Stimulated activated naive CD8-positive, alpha-beta T cell treated with anti-CD3 and anti-CD28 coated beads, Interleukin-15, Interleukin-2, amounts not matched to agents 100 ng/mL and 50 ng/mL, for 24 hours (primary cell): ENCODE results near the gene SF3B4.
"Not testable (repeated sequence)": the region's sequence is repeated elsewhere in the genome, so short reads cannot be mapped to it uniquely, and the experiment has no call there.

Experiments used
- H3K27ac Mint-ChIP-seq: one replicate; pipeline ENCODE4 v1.8.0; 2021; ENCODE audit warnings: mild to moderate bottlenecking, mixed read lengths
- H3K27me3 Mint-ChIP-seq: one replicate; pipeline ENCODE4 v1.8.0; 2021; ENCODE audit warnings: mixed read lengths
- H3K36me3 Mint-ChIP-seq: one replicate; pipeline ENCODE4 v1.8.0; 2021; ENCODE audit warnings: low read depth, mixed read lengths
- H3K4me1 Mint-ChIP-seq: one replicate; pipeline ENCODE4 v1.8.0; 2021; ENCODE audit warnings: low read depth, mixed read lengths
- H3K4me3 Mint-ChIP-seq: one replicate; pipeline ENCODE4 v1.8.0; 2021; ENCODE audit warnings: mild to moderate bottlenecking, mixed read lengths
- H3K9me3 Mint-ChIP-seq: one replicate; pipeline ENCODE4 v1.8.0; 2021; ENCODE audit warnings: mixed read lengths

The SF3B4 gene

GRCh38 chr1:149940427-149940826 lies 12.8 kb upstream of the SF3B4 start:
- Mint-ChIP-seq H3K36me3 (peaks cover 21% of the 10 kb centered on the region), H3K4me3 (no peak overlapping the region), H3K9me3 (no peaks in the 10 kb centered on the region), H3K27ac (no peak overlapping the region), H3K4me1 (peaks cover 37% of the 10 kb centered on the region), H3K27me3 (no peaks in the 10 kb centered on the region)

GRCh38 chr1:149938668-149939003 lies 11.0 kb upstream of the SF3B4 start:
- Mint-ChIP-seq H3K4me1 (peaks cover 37% of the 10 kb centered on the region), H3K27ac (peak overlapping the region; percentile 80), H3K4me3 (peak overlapping the region; percentile 30)
- not testable (repeated sequence) for H3K27me3 Mint-ChIP-seq, H3K36me3 Mint-ChIP-seq, H3K9me3 Mint-ChIP-seq

- H3K4me3 Mint-ChIP-seq: peak overlapping the region; percentile 39
- peaks cover 37% of the 10 kb centered on the region for H3K4me1 Mint-ChIP-seq
These were observed 10.2 kb upstream of the SF3B4 start for GRCh38 chr1:149937759-149938158.

GRCh38 chr1:149936992-149937705 lies 9.5 kb upstream of the SF3B4 start:
- Mint-ChIP-seq H3K36me3 (no peaks in the 10 kb centered on the region), H3K4me3 (peak overlapping the region; percentile 39), H3K9me3 (no peaks in the 10 kb centered on the region), H3K4me1 (peaks cover 37% of the 10 kb centered on the region), H3K27me3 (no peaks in the 10 kb centered on the region), H3K27ac (peak overlapping the region; percentile 78)

More at GRCh38 chr1:149937759-149938158, 10.2 kb upstream of the SF3B4 start:
- Mint-ChIP-seq H3K27me3 (no peaks in the 10 kb centered on the region), H3K36me3 (no peaks in the 10 kb centered on the region), H3K9me3 (no peaks in the 10 kb centered on the region), H3K27ac (peak overlapping the region; percentile 78)

- Mint-ChIP-seq H3K9me3 (no peaks in the 10 kb centered on the region), H3K36me3 (no peaks in the 10 kb centered on the region), H3K27me3 (no peaks in the 10 kb centered on the region), H3K4me1 (peaks cover 42% of the 10 kb centered on the region), H3K27ac (peak within 1 kb of the TSS; percentile 78), H3K4me3 (peak within 1 kb of the TSS; percentile 39)
These were observed 8.8 kb upstream of the SF3B4 start, which contains the start of gene MTMR11 for GRCh38 chr1:149936170-149936991. Gene MTMR11, minus strand, starts transcription at chr1:149936879. Its CDS starts 232 bp downstream, at chr1:149936647.

GRCh38 chr1:149934356-149934755 lies 6.8 kb upstream of the SF3B4 start:
- Mint-ChIP-seq H3K9me3 (no peaks in the 10 kb centered on the region), H3K27me3 (no peaks in the 10 kb centered on the region), H3K4me1 (peaks cover 38% of the 10 kb centered on the region), H3K27ac (no peak overlapping the region), H3K4me3 (no peak overlapping the region), H3K36me3 (no peaks in the 10 kb centered on the region)

GRCh38 chr1:149933208-149933607 lies 5.6 kb upstream of the SF3B4 start:
- H3K4me1 Mint-ChIP-seq: peaks cover 39% of the 10 kb centered on the region
- no peaks in the 10 kb centered on the region for H3K36me3 Mint-ChIP-seq
- H3K9me3 Mint-ChIP-seq: no peaks in the 10 kb centered on the region
- no peak overlapping the region for H3K27ac Mint-ChIP-seq
- no peaks in the 10 kb centered on the region for H3K27me3 Mint-ChIP-seq
- no peak overlapping the region for H3K4me3 Mint-ChIP-seq

- Mint-ChIP-seq H3K4me3 (no peak overlapping the region), H3K4me1 (peaks cover 33% of the 10 kb centered on the region), H3K27ac (no peak overlapping the region), H3K27me3 (no peaks in the 10 kb centered on the region), H3K9me3 (no peaks in the 10 kb centered on the region), H3K36me3 (no peaks in the 10 kb centered on the region)
These were observed 4.9 kb upstream of the SF3B4 start for GRCh38 chr1:149932474-149932873.

GRCh38 chr1:149931212-149931790 lies 3.7 kb upstream of the SF3B4 start:
- no peaks in the 10 kb centered on the region for H3K9me3 Mint-ChIP-seq
- H3K27ac Mint-ChIP-seq: peak overlapping the region; percentile 69
- peaks cover 24% of the 10 kb centered on the region for H3K4me1 Mint-ChIP-seq
- no peaks in the 10 kb centered on the region for H3K27me3 Mint-ChIP-seq
- no peak overlapping the region for H3K4me3 Mint-ChIP-seq
- peaks cover 10% of the 10 kb centered on the region for H3K36me3 Mint-ChIP-seq

- Mint-ChIP-seq H3K4me3 (no peak overlapping the region), H3K27ac (no peak overlapping the region), H3K36me3 (peaks cover 23% of the 10 kb centered on the region), H3K9me3 (no peaks in the 10 kb centered on the region), H3K4me1 (peaks cover 38% of the 10 kb centered on the region), H3K27me3 (no peaks in the 10 kb centered on the region)
These were observed 2.3 kb upstream of the SF3B4 start for GRCh38 chr1:149929856-149930255.

- Mint-ChIP-seq H3K4me3 (peak overlapping the region; percentile 96), H3K27ac (peak overlapping the region; percentile 90), H3K4me1 (peaks cover 44% of the 10 kb centered on the region), H3K27me3 (no peaks in the 10 kb centered on the region), H3K9me3 (no peaks in the 10 kb centered on the region), H3K36me3 (peaks cover 38% of the 10 kb centered on the region)
These were observed 760 bp upstream of the SF3B4 start for GRCh38 chr1:149928401-149928724.

- Mint-ChIP-seq H3K36me3 (peaks cover 51% of the 10 kb centered on the region), H3K4me1 (peaks cover 44% of the 10 kb centered on the region), H3K4me3 (peak overlapping the region; percentile 96), H3K27me3 (no peaks in the 10 kb centered on the region), H3K9me3 (no peaks in the 10 kb centered on the region), H3K27ac (peak overlapping the region; percentile 90)
These were observed 494 bp downstream of the SF3B4 start for GRCh38 chr1:149927056-149927562.

GRCh38 chr1:149926296-149926695 lies 1.3 kb downstream of the SF3B4 start:
- Mint-ChIP-seq H3K4me1 (peaks cover 38% of the 10 kb centered on the region), H3K27ac (peak overlapping the region; percentile 29), H3K27me3 (no peaks in the 10 kb centered on the region), H3K4me3 (peak overlapping the region; percentile 96), H3K36me3 (peaks cover 57% of the 10 kb centered on the region), H3K9me3 (no peaks in the 10 kb centered on the region)

GRCh38 chr1:149925751-149926150 lies 1.9 kb downstream of the SF3B4 start:
- peak overlapping the region; percentile 96 for H3K4me3 Mint-ChIP-seq
- H3K27me3 Mint-ChIP-seq: no peaks in the 10 kb centered on the region
- peaks cover 35% of the 10 kb centered on the region for H3K4me1 Mint-ChIP-seq
- peaks cover 57% of the 10 kb centered on the region for H3K36me3 Mint-ChIP-seq
- peak overlapping the region; percentile 29 for H3K27ac Mint-ChIP-seq
- no peaks in the 10 kb centered on the region for H3K9me3 Mint-ChIP-seq

GRCh38 chr1:149925345-149925744 lies 2.3 kb downstream of the SF3B4 start:
- Mint-ChIP-seq H3K27ac (peak overlapping the region; percentile 49), H3K36me3 (peaks cover 57% of the 10 kb centered on the region), H3K27me3 (no peaks in the 10 kb centered on the region), H3K9me3 (no peaks in the 10 kb centered on the region), H3K4me3 (peak overlapping the region; percentile 96), H3K4me1 (peaks cover 35% of the 10 kb centered on the region)
